HG03103 (cell line): Measurements from ENCODE around the gene DHRS4L2.
"Not testable (repeated sequence)": the region's sequence is repeated elsewhere in the genome, so short reads cannot be mapped to it uniquely, and the experiment has no call there.

ENCODE experiments used
- ATAC-seq: cut with Tn5 transposase; IDR thresholded peaks from one replicate; pipeline ENCODE4 v1.9.1; 2021; ENCODE audit warnings: low read depth; ENCODE audit not compliant: unreplicated experiment

The DHRS4L2 gene

DNA sequence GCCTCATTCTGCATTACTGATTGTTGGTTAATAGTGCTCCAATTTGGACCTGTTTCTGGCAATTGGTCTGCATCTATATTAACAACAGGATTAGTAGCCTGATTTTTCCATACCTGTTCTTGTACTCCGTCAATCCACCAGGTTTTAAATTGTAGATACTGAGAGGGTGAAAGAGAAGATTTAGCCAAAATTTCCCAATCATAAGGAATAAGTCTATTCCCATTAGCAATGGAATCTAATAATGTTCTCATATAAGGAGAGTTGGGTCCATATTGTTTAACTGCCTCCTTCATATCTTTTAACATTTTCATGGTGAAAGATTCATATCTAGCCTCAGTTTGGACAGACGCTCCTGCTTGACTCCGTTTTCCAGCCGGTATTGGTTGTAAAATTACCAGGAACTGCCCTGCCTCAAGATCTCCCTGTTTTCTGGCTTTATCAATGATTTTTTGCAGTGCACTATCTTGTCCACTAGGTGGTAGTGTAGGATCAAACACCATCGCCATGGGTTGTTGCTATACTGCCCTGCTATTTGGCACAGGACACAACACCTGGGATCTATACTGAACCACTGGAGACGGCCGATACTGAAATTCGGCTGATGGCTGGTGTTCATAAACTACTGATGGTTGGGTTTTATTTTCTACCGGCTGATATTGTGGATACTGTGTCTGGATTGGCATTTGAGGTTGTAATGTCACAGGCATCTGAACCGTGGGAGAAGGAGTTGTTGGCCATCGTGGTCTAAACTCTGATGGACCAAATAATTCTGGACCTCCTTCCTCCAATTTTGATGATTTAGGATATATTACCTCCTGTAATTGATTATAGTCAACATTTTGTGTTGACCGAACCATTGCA, 25.2 kb downstream of the DHRS4L2 start:
- no peak for ATAC-seq

DNA sequence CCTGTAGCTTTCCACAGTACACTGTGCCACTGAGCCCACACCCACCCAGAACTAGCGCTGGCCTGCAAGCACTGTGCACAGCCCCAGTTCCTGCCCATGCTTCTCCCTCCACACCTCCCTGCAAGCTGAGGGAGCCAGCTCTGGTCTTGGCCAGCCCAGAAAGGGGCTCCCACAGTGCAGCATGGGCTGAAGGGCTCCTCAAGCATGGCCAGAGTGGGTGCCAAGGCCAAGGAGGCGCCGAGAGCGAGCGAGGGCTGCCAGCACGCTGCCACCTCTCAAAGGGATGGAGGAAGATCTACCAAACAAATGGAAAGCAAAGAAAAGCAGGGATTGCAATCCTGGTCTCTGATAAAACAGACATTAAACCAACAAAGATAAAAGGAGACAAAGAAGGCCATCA, 27.0 kb downstream of the DHRS4L2 start:
- not testable (repeated sequence) for ATAC-seq

DNA sequence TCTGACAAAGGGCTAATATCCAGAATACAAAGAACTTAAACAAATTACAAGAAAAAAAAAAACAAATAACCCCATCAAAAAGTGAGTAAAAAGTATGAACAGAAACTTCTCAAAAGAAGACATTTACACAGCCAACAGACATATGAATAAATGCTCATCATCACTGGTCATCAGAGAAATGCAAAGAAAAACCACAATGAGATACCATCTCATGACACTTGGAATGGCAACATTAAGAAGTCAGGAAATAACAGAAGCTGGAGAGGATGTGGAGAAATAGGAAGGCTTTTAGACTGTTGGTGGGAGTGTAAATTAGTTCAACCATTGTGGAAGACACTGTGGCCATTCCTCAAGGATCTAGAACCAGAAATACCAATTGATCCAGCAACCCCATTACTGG, 30.2 kb downstream of the DHRS4L2 start:
- not testable (repeated sequence) for ATAC-seq

DNA sequence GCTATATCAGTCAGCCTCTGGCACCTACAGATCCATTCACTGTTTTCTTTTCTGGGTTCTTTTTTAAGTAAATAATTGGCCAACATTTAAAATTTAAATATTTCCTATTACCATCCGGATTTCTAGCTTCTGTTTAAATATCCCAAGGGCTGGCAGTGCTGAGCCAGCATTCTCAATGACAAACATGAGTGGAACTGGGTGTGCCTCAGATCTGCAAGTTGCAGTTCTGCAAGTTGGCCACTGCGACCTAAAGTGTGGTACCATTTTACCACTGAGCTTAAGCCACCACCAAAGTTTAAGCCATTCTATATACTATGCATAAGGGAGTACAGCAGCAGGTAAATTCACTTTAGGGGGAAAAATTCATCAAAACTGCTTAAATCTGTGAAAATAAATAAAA, 31.2 kb downstream of the DHRS4L2 start:
- ATAC-seq, result not testable (repeated sequence)

DNA sequence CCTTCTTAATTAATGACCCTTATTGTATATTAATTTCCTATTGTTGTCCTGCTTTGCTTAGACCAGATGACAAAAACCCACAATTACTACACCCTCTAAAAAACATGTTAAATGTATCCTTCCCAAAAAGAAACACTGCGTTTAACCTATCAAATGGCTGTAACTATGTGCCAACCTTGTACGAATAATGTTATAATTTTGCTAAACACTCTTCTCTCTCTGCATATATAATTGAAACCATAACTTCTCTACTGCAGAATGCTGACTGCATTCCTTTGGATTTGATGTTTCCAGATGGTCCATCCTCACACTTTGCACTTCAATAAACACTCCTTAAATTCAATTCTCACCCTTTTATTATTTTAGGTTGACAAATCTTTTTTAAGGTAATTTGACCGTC, 31.8 kb downstream of the DHRS4L2 start:
- not testable (repeated sequence) for ATAC-seq

DNA sequence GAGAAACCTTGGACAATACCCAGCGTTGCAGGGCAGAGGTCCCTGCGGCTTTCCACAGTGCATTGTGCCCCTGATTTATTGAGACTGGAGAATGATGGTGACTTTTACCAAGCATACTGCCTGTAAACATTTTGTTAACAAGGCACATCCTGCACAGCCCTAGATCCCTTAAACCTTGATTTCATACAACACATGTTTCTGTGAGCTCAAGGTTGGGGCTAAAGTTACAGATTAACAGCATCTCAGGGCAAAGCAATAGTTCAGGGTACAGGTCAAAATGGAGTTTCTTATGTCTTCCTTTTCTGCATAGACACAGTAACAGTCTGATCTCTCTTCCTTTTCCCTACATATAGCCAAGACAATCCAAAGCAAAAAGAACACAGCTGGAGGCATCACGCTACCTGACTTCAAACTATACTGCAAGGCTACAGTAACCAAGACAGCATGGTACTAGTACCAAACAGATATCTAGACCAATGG, 36.2 kb downstream of the DHRS4L2 start:
- not testable (repeated sequence) for ATAC-seq

DNA sequence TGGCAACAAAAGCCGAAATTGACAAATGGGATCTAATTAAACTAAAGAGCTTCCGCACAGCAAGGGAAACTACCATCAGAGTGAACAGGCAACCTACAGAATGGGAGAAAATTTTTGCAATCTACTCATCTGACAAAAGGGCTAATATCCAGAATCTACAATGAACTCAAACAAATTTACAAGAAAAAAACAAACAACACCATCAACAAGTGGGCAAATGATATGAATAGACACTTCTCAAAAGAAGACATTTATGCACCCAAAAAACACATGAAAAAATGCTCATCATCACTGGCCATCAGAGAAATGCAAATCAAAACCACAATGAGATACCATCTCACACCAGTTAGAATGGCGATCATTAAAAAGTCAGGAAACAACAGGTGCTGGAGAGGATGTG, 41.0 kb downstream of the DHRS4L2 start:
- ATAC-seq, result not testable (repeated sequence)

DNA sequence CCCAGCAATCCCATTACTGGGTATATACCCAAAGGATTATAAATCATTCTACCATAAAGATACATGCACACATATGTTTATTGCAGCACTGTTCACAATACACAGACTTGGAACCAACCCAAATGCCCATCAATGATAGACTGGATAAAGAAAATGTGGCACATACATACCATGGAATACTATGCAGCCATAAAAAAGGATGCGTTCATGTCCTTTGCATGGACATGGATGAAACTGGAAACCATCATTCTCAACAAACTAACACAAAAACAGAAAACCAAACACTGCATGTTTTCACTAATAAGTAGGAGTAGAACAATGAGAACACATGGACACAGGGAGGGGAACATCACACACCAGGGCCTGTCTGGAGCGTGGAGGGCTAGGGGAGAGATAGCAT, 42.6 kb downstream of the DHRS4L2 start:
- not testable (repeated sequence) for ATAC-seq

DNA sequence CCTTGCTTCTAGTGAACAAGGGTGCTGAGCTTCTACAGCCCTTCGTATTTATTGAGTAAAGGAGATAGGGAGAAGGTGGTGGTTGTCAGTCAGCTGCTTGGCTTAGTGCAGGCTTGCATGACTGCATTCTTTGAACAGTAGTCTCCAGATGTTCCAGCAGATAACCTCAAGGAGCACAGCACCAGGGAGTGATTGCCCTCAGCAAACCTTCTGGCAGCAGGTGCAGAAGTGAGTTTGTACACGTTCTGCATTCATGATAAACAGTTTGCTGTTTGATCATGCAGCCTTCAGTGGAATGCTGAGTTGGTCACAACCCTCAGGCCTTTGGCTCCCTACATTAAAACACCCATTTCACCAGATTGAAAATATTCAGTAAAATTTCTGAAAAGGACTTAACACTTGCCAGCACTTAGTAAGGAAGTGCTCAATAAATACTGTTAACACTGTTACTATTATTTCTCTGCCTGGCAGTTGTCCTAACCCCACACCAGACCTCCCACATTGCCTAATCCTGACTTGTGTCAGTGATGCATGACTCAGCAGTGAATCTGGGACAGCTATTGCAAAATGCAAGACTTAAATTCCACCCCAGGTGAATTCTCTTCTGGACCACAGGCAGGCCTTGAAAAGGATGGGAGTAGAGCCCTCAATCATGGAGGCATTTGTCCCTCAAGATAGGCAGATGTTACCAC, 44.1 kb downstream of the DHRS4L2 start:
- ATAC-seq, result no peak

DNA sequence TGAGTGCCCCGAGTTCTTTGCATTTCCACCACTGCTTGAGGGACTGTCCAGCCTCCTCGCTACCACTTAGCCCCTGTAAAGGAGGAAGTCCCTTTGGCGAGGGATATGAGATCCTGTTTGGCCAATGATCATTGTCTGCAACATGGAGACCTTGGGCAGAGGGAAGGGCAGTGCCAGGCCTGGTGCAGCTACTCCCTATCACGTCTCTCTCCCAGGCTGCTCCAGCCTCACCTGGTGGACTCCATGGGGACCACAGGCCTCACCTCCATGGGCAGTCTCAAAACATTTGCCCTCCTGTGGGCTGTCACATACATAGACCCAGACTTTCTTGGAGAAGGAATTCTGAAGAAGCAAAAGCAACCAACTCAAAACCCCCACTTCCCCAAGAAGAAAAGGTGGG, 47.0 kb downstream of the DHRS4L2 start:
- ATAC-seq, result not testable (repeated sequence)

DNA sequence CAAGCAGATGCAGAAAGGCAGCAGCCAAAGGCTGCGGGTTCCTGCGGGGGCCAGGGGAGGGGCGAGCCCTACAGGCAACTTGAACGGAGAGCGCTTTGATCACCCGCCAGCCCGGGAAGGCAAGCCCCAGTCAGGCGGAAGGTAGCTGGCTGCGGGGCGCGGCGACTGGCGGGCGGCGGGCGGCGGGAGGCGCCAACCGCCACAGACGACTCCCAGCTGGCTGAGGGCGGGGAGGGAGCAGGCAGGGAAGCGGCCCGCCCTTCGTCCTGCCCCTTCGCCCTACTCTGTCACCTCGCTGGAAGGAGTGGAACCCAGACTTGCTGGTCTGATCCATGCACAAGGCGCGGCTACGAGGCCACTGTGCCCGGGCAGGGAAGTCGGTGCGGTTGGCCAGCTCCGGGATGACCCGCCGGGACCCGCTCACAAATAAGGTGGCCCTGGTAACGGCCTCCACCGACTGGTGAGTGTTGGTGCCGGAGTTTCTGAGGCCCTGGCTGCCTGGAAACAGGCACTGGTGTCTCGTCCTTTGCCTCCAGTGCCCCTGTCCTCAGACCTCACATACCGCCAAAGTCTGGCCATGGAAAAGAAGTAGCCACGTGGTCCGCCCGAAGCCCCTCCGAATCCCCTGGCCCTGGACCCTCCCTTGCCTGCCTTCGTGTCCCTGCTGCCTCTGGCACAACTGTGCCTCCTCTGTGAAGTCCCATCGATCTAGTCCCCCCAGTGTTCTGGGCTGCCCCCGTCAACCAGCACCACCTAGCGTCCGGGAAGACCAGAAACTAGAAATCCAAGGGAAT, 47.6 kb downstream of the DHRS4L2 start:
- ATAC-seq, result peak; percentile 51

DNA sequence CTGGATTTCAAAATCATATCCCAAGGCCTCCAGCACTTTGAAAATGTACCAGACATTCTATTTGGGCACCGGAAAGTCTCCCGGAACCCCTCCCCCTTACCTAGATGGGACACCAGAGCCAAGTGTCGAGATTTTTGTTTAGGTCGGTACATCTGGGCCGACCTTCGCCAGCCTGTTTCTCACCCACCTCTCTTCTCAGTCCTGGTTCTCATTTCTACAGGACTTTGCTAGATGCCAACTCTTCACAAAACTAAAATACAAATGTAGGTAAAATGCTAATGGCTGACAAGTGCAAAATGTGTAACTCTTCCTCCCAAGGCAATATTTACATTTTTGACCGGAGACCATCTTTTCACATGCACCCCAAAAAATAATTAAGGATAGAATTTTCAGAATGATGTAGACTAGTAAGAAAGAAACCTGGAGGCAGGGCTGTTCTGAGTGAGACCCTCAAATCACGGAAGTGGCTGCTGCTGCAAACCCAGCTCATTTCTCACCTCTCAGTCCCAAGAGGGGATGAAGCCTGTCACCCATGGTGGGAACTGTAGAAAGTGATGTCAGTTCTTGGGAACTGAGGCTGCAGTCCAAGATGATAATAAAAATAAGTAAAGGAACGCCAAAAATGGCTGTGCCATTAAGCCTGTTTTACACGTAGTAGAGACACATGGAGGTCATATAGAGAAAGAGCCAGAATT, 48.4 kb downstream of the DHRS4L2 start:
- not testable (repeated sequence) for ATAC-seq

DNA sequence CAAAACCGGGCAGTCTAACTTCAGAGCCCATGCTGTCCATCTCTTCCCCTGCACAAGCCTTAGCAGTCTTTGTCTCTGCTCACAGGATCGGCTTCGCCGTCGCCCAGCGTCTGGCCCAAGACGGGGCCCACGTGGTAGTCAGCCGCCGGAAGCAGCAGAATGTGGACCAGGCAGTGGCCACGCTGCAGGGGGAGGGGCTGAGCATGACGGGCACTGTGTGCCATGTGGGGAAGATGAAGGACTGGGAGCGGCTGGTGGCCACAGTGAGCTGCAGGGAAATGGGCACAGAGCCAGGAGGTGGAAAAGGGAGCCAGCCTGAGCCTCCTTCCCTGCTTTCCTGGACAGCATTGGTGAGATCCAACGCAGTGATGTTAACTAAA, 48.9 kb downstream of the DHRS4L2 start:
- no peak for ATAC-seq

DNA sequence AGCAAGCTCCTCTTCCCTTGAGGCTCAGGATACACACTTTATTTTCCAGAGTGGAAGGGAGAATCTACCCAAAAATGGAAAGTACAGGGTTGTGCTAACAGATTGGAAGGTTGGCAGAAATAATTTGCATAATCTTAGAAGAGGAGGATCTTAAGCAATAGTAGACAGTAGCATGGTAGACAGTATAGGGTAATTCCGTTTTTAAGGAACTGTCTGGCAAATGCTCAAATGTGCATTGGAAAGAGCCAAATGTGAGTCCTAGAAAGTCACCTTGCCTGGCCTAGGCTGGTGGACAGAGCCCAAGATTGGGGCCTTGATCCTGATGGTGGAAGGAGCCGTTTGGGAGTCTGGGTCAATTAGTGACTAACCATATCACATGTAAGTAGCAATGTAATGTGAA, 50.0 kb downstream of the DHRS4L2 start:
- no peak for ATAC-seq

DNA sequence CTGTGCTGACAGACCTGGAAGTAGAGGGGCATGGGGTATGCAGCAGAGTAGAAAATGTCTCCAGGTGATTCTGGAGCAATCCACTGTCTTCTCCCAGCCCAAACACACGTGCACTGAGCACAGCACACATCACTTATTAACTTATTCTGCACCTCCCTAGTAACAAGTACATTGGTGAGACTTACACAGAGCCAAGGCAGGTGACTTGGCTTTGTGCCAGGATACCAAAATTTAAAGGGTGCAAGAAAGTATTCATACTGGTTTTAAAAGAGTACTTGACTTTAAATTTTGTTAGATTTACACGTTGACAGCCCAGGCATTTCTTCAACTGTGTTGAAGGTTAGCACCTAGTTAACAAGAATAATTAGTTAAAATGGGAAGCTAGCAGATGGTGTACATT, 52.0 kb downstream of the DHRS4L2 start:
- no peak for ATAC-seq

DNA sequence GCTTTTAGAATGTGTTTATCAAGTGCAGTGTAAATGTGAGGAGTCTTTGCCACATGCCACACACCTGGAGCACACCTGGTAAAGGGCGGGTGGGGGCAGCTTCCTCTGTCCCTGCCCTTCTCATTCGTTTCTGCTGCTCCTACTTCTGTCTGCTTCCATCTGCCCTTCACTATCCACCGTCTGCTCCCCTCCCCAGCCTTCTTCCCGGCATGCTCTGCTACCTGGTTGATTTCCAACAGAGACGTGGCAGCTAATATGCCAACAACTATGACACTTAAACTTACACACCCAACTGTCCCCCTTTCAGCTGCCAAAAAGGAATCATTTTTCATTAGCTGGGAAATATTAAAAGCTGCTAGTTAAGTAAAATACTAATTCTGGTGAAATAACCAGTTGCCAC, 54.0 kb downstream of the DHRS4L2 start:
- ATAC-seq, result no peak

DNA sequence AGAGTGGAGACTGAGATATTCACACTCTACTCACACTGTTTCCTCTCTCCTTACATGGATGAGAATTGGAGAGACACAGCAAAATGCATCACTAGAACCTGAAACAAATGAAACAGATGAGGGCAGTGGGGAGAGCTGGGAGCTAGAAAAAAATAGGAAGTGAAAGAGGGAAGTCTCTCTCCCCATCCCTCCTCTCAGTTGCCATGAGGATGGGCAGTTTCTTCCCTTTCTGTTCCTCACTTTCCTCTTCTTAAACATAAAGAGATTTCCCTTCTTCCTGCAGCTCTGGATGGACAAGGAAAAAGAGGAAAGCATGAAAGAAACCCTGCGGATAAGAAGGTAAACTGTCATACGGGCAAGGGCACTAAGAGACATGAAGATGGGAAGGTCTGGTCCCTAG, 60.3 kb downstream of the DHRS4L2 start:
- ATAC-seq, result not testable (repeated sequence)

DNA sequence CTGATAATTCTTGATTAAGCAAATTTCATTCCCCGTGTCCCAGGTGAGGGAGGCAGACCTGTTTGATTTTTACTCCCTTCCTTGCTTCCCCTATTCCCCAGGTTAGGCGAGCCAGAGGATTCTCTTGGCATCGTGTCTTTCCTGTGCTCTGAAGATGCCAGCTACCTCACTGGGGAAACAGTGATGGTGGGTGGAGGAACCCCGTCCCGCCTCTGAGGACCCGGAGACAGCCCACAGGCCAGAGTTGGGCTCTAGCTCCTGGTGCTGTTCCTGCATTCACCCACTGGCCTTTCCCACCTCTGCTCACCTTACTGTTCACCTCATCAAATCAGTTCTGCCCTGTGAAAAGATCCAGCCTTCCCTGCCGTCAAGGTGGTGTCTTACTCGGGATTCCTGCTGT, 62.0 kb downstream of the DHRS4L2 start:
- ATAC-seq, result not testable (repeated sequence)

DNA sequence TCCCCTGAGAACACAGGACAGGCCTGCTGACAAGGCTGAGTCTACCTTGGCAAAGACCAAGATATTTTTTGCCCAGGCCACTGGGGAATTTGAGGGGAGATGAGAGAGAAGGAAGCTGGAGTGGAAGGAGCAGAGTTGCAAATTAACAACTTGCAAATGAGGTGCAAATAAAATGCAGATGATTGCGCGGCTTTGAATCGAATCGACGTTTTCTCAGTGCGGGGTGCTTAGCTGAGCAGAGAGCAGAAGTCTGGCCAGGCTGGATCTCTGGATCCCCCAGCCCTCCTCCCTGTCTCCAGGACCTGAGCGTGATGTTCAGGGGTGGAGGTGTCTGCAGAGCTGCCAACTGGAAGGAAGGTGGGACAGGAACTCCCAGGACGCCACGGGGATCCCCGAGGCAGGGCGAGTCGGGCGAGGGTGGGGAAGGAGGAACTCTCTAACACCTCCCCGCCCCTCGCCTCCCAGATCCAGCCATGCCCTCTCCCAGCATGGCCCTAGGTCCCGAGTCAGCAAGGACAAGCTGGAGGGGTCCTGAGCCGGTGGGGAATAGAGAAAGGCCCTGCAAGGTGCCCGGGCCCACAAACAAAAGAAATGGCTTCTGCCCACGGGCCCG, 62.6 kb downstream of the DHRS4L2 start:
- ATAC-seq, result no peak
